Osteoblast (primary cell): ENCODE measurements around the gene TTC33. TPM values are rescaled to one million over a fixed set of nuclear protein-coding genes. Genes with fewer than 3 reads are reported as not detected.

Experiments used
- DNase-seq: peaks from one replicate; pipeline ENCODE4 v3.0.0; 2011; ENCODE audit warnings: low spot score, mixed read lengths; ENCODE audit not compliant: insufficient read length; ENCODE audit errors: missing footprints
- H2AFZ ChIP-seq: 2 replicates; pipeline ENCODE4 v1.6.0; 2011; ENCODE audit warnings: mild to moderate bottlenecking, low read length
- H3K27ac ChIP-seq: 2 replicates; pipeline ENCODE4 v1.5.1; 2011; ENCODE audit warnings: mild to moderate bottlenecking, low read depth, low read length, moderate library complexity
- H3K27me3 ChIP-seq: 2 replicates; pipeline ENCODE4 v1.6.0; 2012; ENCODE audit warnings: mild to moderate bottlenecking, control low read depth, inconsistent platforms, low read length, moderate library complexity; ENCODE audit not compliant: insufficient read depth
- H3K36me3 ChIP-seq: 2 replicates; pipeline ENCODE4 v1.5.1; 2011; ENCODE audit warnings: mild to moderate bottlenecking, low read length, control low read depth, moderate library complexity; ENCODE audit not compliant: insufficient read depth
- H3K4me1 ChIP-seq: 2 replicates; pipeline ENCODE4 v1.5.1; 2011; ENCODE audit warnings: mild to moderate bottlenecking, low read length, control low read depth, moderate library complexity; ENCODE audit not compliant: insufficient read depth
- H3K4me2 ChIP-seq: 2 replicates; pipeline ENCODE4 v1.6.0; 2011; ENCODE audit warnings: mild to moderate bottlenecking, low read length; ENCODE audit not compliant: insufficient read depth
- H3K4me3 ChIP-seq: fragments of 200-600 bp; sonication (generic); 3 replicates; pipeline ENCODE4 v1.5.1; 2012; ENCODE audit warnings: mild to moderate bottlenecking, low read length, inconsistent platforms; ENCODE audit not compliant: insufficient read depth
- H3K79me2 ChIP-seq: 2 replicates; pipeline ENCODE4 v1.6.0; 2012; ENCODE audit warnings: mild to moderate bottlenecking, low read length, control low read depth, inconsistent platforms; ENCODE audit not compliant: insufficient read depth
- H3K9me3 ChIP-seq: 2 replicates; pipeline ENCODE4 v1.5.1; 2011; ENCODE audit warnings: low read depth, low read length, control low read depth
- H4K20me1 ChIP-seq: 2 replicates; pipeline ENCODE4 v1.6.0; 2012; ENCODE audit warnings: mild to moderate bottlenecking, low read length, control low read depth; ENCODE audit not compliant: insufficient read depth
- CTCF ChIP-seq: IDR thresholded peaks from 2 replicates; pipeline ENCODE4 v1.5.1; 2011; ENCODE audit warnings: mild to moderate bottlenecking, low read depth, low read length, moderate library complexity; ENCODE audit errors: extremely low read depth
- total RNA-seq: library from RNA; depleted of rRNA; stranded (reverse); fragments of >200 nt; gene quantifications from 2 replicates; pipeline ENCODE4 v1.2.3, GENCODE V29; 2012

The TTC33 gene
- total RNA-seq, 1 donor, result 14.5 TPM

GRCh38 chr5:40575411-40575810 lies 180.3 kb downstream of the TTC33 start:
- Histone ChIP-seq H3K27me3 (no peaks in the 10 kb centered on the region), H3K4me1 (peaks cover 21% of the 10 kb centered on the region), H3K4me2 (no peak overlapping the region), H3K79me2 (no peaks in the 10 kb centered on the region), H2AFZ (peak overlapping the region; percentile 8), H3K27ac (no peak overlapping the region), H3K4me3 (no peak overlapping the region), H3K36me3 (no peaks in the 10 kb centered on the region), H3K9me3 (no peaks in the 10 kb centered on the region), H4K20me1 (no peaks in the 10 kb centered on the region)
- DNase-seq, result no peak
- TF ChIP-seq CTCF, result no peak

- H3K4me2 ChIP-seq, result no peak overlapping the region
- peaks cover 31% of the 10 kb centered on the region for H3K4me1 ChIP-seq
These were observed 182.8 kb downstream of the TTC33 start for GRCh38 chr5:40572937-40573336.

GRCh38 chr5:40572391-40572790 lies 183.4 kb downstream of the TTC33 start:
- no peak for DNase-seq
- no peak for TF ChIP-seq CTCF
- Histone ChIP-seq H3K9me3 (no peaks in the 10 kb centered on the region), H4K20me1 (no peaks in the 10 kb centered on the region), H3K27me3 (no peaks in the 10 kb centered on the region), H3K27ac (no peak overlapping the region), H3K4me1 (peaks cover 31% of the 10 kb centered on the region), H3K79me2 (no peaks in the 10 kb centered on the region), H2AFZ (peak overlapping the region; percentile 48), H3K4me2 (no peak overlapping the region), H3K36me3 (no peaks in the 10 kb centered on the region), H3K4me3 (no peak overlapping the region)

More at GRCh38 chr5:40572937-40573336, 182.8 kb downstream of the TTC33 start:
- no peak for DNase-seq
- no peak for TF ChIP-seq CTCF
- Histone ChIP-seq H3K9me3 (no peaks in the 10 kb centered on the region), H2AFZ (no peak overlapping the region), H3K27me3 (no peaks in the 10 kb centered on the region), H3K27ac (no peak overlapping the region), H4K20me1 (no peaks in the 10 kb centered on the region), H3K79me2 (no peaks in the 10 kb centered on the region), H3K4me3 (no peak overlapping the region), H3K36me3 (no peaks in the 10 kb centered on the region)

GRCh38 chr5:40571729-40572128 lies 184.0 kb downstream of the TTC33 start:
- Histone ChIP-seq H2AFZ (no peak overlapping the region), H3K4me2 (no peak overlapping the region), H3K27me3 (no peaks in the 10 kb centered on the region), H3K4me1 (peaks cover 31% of the 10 kb centered on the region), H3K9me3 (no peaks in the 10 kb centered on the region), H3K79me2 (no peaks in the 10 kb centered on the region), H3K27ac (no peak overlapping the region), H3K4me3 (no peak overlapping the region), H3K36me3 (no peaks in the 10 kb centered on the region), H4K20me1 (no peaks in the 10 kb centered on the region)
- no peak for DNase-seq
- TF ChIP-seq CTCF, result no peak
